Ovary (tissue), 9 donors: ENCODE measurements around the gene KLK1. TPM values are rescaled to one million over a fixed set of nuclear protein-coding genes. Genes with fewer than 3 reads are reported as not detected.

Experiments used
- DNase-seq, 5 donors: peaks; one replicate each; pipeline ENCODE4 v3.0.0-alpha.2; 2019 to 2020
- H3K27ac ChIP-seq, 2 donors: fragments of 200-600 bp; one replicate each; pipeline versions ENCODE4 v1.5.1 to v1.8.0; 2019 to 2022
- H3K27me3 ChIP-seq: fragments of 200-600 bp; one replicate; pipeline ENCODE4 v1.8.0; 2022
- H3K36me3 ChIP-seq: fragments of 200-600 bp; sonication (generic); one replicate; pipeline ENCODE4 v1.5.1; 2019
- H3K4me1 ChIP-seq: one replicate; pipeline ENCODE4 v1.8.1; 2013; ENCODE audit warnings: mild to moderate bottlenecking, moderate library complexity; ENCODE audit not compliant: insufficient read depth
- H3K4me3 ChIP-seq: fragments of 200-600 bp; sonication (generic); one replicate; pipeline ENCODE4 v1.5.1; 2017
- H3K9me3 ChIP-seq, 2 donors: fragments of 200-600 bp in 1 of 2; sonication (generic) in 1 of 2; one replicate each; pipeline versions ENCODE4 v1.5.1 to v1.8.1; 2013 to 2019; ENCODE audit warnings: mild to moderate bottlenecking in 1 of 2, moderate library complexity in 1 of 2
- CTCF ChIP-seq, 3 donors: fragments of 450-650 bp in 2 of 3; fragments of 200-600 bp in 1 of 3; IDR thresholded peaks; one replicate each; pipeline versions ENCODE4 v1.5.1 to v1.8.0; 2016 to 2022; ENCODE audit warnings: antibody characterized with exemption in 3 of 3, mild to moderate bottlenecking in 1 of 3
- EP300 ChIP-seq: sonication (generic); formaldehyde crosslinking; IDR thresholded peaks from one replicate; pipeline ENCODE4 v1.6.1; 2017; ENCODE audit warnings: antibody characterized with exemption
- POLR2A ChIP-seq: fragments of 450-650 bp; IDR thresholded peaks from one replicate; pipeline ENCODE4 v1.6.1; 2017; ENCODE audit warnings: antibody characterized with exemption, mild to moderate bottlenecking, moderate library complexity
- WGBS, 3 donors: extraction: QIAGEN DNeasy Blood & Tissue Kit in 1 of 3; methylation state at CpG; one replicate each; pipeline versions ENCODE4 v1.1.5 to v1.1.7; 2013 to 2017; 5-methylcytosine and 5-hydroxymethylcytosine counted together
- intact Hi-C, 4 donors: fragments of 100-400 bp; cut with DNase I; formaldehyde crosslinking; loops; one replicate each; pipeline versions ENCODE4 v1.11.0 to v1.15.1; 2022 to 2023
- polyA plus RNA-seq, 2 donors: library from polyadenylated mRNA; stranded (reverse); fragments of 200-250 nt in 1 of 2; fragments of 350-450 nt in 1 of 2; fragmentation: Illumina TruSeq in 1 of 2; extraction: RNeasy Lipid Tissue Mini Kit (QIAGEN cat#74804) in 1 of 2; gene quantifications; one replicate each; pipeline ENCODE4 v1.2.3, GENCODE V29; 2013 to 2014
- total RNA-seq, 7 donors: library from RNA; depleted of rRNA in 2 of 7; stranded (reverse); fragments of >200 nt in 2 of 7; fragmentation: NEBNext Ultra II Directional in 3 of 7; extraction: Animal tissue kit (Norgen Biotek cat#: 25700) in 3 of 7; gene quantifications; one replicate each; pipeline versions ENCODE4 v1.1.0 to v1.2.4, GENCODE V29; 2016 to 2023
- donor health status: DM: no; HTN: no; CAD: no; lungs with moderate emphysema.
- donor health status: DM: no; HTN: no; CAD: no.
- donor health status: Bipolar disorder and iron deficiency.
- donor health status: DM: yes; HTN: yes; CAD: no.
- donor health status: DM: no; HTN: no; CAD: no.
- donor health status: DM: yes; HTN: yes; CAD: no.

KLK1 gene
- total and polyA plus RNA-seq, 9 donors: 0.23 to 1.2 (median 0.57) TPM; not detected in 1

- WGBS, 3 donors: 46 to 60% (median 57%) methylated on average over 1 of the region's 1 CpG
- intact Hi-C loops: loop anchor here in 1 of 4 donors (10.0 kb wide), 1 partner anchor 424 kb away; the partner anchor contains the start of gene POLD1
- H3K36me3 ChIP-seq: no peaks in the 10 kb centered on the region
- no peaks in the 10 kb centered on the region for H3K4me1 ChIP-seq
- H3K27ac ChIP-seq: no peak overlapping the region
- no peak overlapping the region for H3K4me3 ChIP-seq
- H3K9me3 ChIP-seq: no peaks in the 10 kb centered on the region
- no peaks in the 10 kb centered on the region for H3K27me3 ChIP-seq
- TF ChIP-seq POLR2A (no peak), CTCF (IDR thresholded peaks at IDR 0.05) (no peak), EP300 (no peak)
- no peak for DNase-seq
These were observed 14.7 kb downstream of the KLK1 start for GRCh38 chr19:50808856-50809255.

- WGBS, 3 donors: 0 to 1% (median 0%) methylated on average over 60 to 62 of the region's 62 CpGs
- peak overlapping the region; percentile 68 for H3K4me3 ChIP-seq
- H3K9me3 ChIP-seq: no peaks in the 10 kb centered on the region
- TF ChIP-seq POLR2A (peak; percentile 63), CTCF (IDR thresholded peaks at IDR 0.05) (peak in 1 of 3 donors; percentile 35), EP300 (no peak)
- peaks cover 7% of the 10 kb centered on the region for H3K4me1 ChIP-seq
- intact Hi-C loops: loop anchor here in 1 of 4 donors (10.0 kb wide), 1 partner anchor 420 kb away; the partner anchor contains the start of gene POLD1
- DNase-seq: peak; percentile 99 to 100 (median 99)
- no peaks in the 10 kb centered on the region for H3K27me3 ChIP-seq
- H3K27ac ChIP-seq: peak overlapping the region; percentile 98 to 99
- no peaks in the 10 kb centered on the region for H3K36me3 ChIP-seq
These were observed 18.9 kb downstream of the KLK1 start for GRCh38 chr19:50804420-50805272.

- TF ChIP-seq EP300 (no peak), POLR2A (no peak), CTCF (IDR thresholded peaks at IDR 0.05) (no peak)
- Histone ChIP-seq H3K27me3 (no peaks in the 10 kb centered on the region), H3K27ac (peak overlapping the region; percentile 98 to 99), H3K36me3 (no peaks in the 10 kb centered on the region), H3K4me3 (peak overlapping the region; percentile 68), H3K9me3 (no peaks in the 10 kb centered on the region), H3K4me1 (peaks cover 7% of the 10 kb centered on the region)
- WGBS, 3 donors: 0 to 1% (median 1%) methylated on average over 37 to 40 of the region's 40 CpGs
- DNase-seq: no peak
- intact Hi-C loops: loop anchor here in 1 of 4 donors (10.0 kb wide), 1 partner anchor 419 kb away; the partner anchor contains the start of gene POLD1
These were observed 19.8 kb downstream of the KLK1 start for GRCh38 chr19:50803633-50804419.

GRCh38 chr19:50801107-50801506 is 22.5 kb downstream of the KLK1 start:
- H3K4me1 ChIP-seq: peaks cover 7% of the 10 kb centered on the region
- intact Hi-C loops: loop anchor here in 1 of 4 donors (10.0 kb wide), 1 partner anchor 416 kb away; the partner anchor contains the start of gene POLD1
- no peak overlapping the region for H3K4me3 ChIP-seq
- DNase-seq: no peak
- no peaks in the 10 kb centered on the region for H3K27me3 ChIP-seq
- H3K9me3 ChIP-seq: no peaks in the 10 kb centered on the region
- 85 to 89% (median 87%) methylated on average over 8 of the region's 8 CpGs for WGBS, 3 donors
- H3K36me3 ChIP-seq: no peaks in the 10 kb centered on the region
- TF ChIP-seq EP300 (no peak), POLR2A (no peak), CTCF (IDR thresholded peaks at IDR 0.05) (no peak)
- no peak overlapping the region for H3K27ac ChIP-seq
